ENCODE measurements around the gene GSTM4.

Gene GSTM4

GRCh38 chr1:109634292-109634691 lies 21.6 kb upstream of the GSTM4 start:
- Histone ChIP-seq H3K4me1 (ENCODE audit: low read depth, poor library complexity, severe bottlenecking) (peaks cover 24% of the 10 kb centered on the region), H3K4me3 (IDR thresholded peaks at IDR 0.05; ENCODE audit: insufficient read depth, low read depth, low read length) (no peak overlapping the region), H4K20me1 (ENCODE audit: insufficient read depth) (no peaks in the 10 kb centered on the region), H3K27me3 (ENCODE audit: insufficient read depth, low read depth) (no peaks in the 10 kb centered on the region), H3K27ac (no peak overlapping the region), H3K9ac (no peak overlapping the region), H2AFZ (ENCODE audit: low read depth) (no peak overlapping the region), H3K4me2 (no peak overlapping the region; the same call in 1 of the 2 replicates), H3K79me2 (ENCODE audit: insufficient read depth, low read depth) (no peaks in the 10 kb centered on the region), H3K36me3 (ENCODE audit: insufficient read depth) (peaks cover 12% of the 10 kb centered on the region; the same call in 1 of the 2 replicates)
- no peak for TF ChIP-seq CTCF (conservative IDR thresholded peaks at IDR 0.05; ENCODE audit: low read depth, low read length)

DNA sequence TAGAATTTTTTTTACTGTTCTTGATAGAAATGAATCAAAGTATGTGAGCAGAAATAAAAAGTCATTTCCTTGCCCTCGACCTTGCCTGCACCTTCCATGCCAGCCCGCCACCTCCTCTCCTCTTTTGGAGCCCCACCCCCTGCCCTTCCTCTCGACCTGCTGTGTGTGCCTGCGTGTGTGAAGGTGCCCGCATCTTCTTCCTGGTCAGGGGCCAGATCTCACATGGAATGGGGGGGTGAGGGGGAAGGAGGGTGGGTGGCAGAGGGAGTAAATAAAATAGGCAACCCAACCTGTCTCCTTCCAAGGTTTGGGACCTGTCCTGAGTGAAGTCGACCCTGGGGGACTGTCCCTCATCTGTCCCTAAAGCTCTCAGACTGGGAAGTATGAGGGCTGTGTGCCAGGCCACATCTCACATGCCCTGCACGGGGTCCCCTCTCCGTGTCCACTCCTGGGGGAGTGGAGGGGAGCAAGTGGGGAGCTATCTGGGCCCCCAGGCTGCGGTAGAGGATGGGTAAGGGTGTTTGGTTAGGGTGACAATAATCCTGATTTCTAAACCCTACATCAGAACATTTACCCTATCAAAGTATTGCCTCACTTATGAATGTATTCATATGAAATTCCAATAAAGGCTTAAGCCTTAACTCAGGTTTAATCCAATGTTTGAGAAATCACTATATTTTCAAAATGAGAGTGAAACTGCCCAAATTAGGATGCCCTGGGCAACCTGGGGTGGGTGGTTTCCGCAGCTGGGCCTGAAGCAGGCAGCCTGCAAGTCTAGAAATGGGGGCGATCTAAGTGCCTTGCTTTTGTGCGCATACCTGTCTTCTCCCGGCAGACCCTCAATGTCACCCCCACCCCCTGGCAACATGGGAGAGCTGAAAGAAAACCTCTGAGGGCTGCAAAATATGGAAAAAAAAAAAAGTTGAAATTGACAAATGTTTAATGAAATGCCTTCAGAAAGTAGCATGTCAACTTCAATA lies 20.8 kb upstream of the GSTM4 start:
- no peaks in the 10 kb centered on the region for H3K79me2 ChIP-seq (ENCODE audit: insufficient read depth, low read depth)
- H3K9ac ChIP-seq = no peak overlapping the region
- peak overlapping the region; percentile 19 for H3K4me2 ChIP-seq
- H3K27me3 ChIP-seq (ENCODE audit: insufficient read depth, low read depth) = no peaks in the 10 kb centered on the region
- H2AFZ ChIP-seq (ENCODE audit: low read depth) = no peak overlapping the region
- H4K20me1 ChIP-seq (ENCODE audit: insufficient read depth) = no peaks in the 10 kb centered on the region
- no peak overlapping the region for H3K4me3 ChIP-seq (IDR thresholded peaks at IDR 0.05; ENCODE audit: insufficient read depth, low read depth, low read length)
- peaks cover 27% of the 10 kb centered on the region for H3K4me1 ChIP-seq (ENCODE audit: low read depth, poor library complexity, severe bottlenecking)
- H3K36me3 ChIP-seq (ENCODE audit: insufficient read depth) = peaks cover 8% of the 10 kb centered on the region; the same call in 1 of the 2 replicates
- TF ChIP-seq CTCF (conservative IDR thresholded peaks at IDR 0.05; ENCODE audit: low read depth, low read length) = no peak
- H3K27ac ChIP-seq = no peak overlapping the region

- Histone ChIP-seq H3K9ac (no peak overlapping the region), H3K79me2 (ENCODE audit: insufficient read depth, low read depth) (no peaks in the 10 kb centered on the region), H2AFZ (ENCODE audit: low read depth) (no peak overlapping the region), H4K20me1 (ENCODE audit: insufficient read depth) (no peaks in the 10 kb centered on the region), H3K27me3 (ENCODE audit: insufficient read depth, low read depth) (no peaks in the 10 kb centered on the region), H3K27ac (no peak overlapping the region), H3K4me2 (peak overlapping the region; percentile 19; the same call in 1 of the 2 replicates), H3K36me3 (ENCODE audit: insufficient read depth) (peaks cover 7% of the 10 kb centered on the region; the same call in 1 of the 2 replicates), H3K4me1 (ENCODE audit: low read depth, poor library complexity, severe bottlenecking) (peaks cover 28% of the 10 kb centered on the region), H3K4me3 (IDR thresholded peaks at IDR 0.05; ENCODE audit: insufficient read depth, low read depth, low read length) (no peak overlapping the region)
- TF ChIP-seq CTCF (conservative IDR thresholded peaks at IDR 0.05; ENCODE audit: low read depth, low read length) = no peak
These were observed 20.1 kb upstream of the GSTM4 start for GRCh38 chr1:109635862-109636200.

GRCh38 chr1:109636201-109636952 lies 19.5 kb upstream of the GSTM4 start:
- H3K9ac ChIP-seq = no peak overlapping the region
- H3K4me3 ChIP-seq (IDR thresholded peaks at IDR 0.05; ENCODE audit: insufficient read depth, low read depth, low read length) = no peak overlapping the region
- peaks cover 28% of the 10 kb centered on the region for H3K4me1 ChIP-seq (ENCODE audit: low read depth, poor library complexity, severe bottlenecking)
- H3K79me2 ChIP-seq (ENCODE audit: insufficient read depth, low read depth) = no peaks in the 10 kb centered on the region
- no peaks in the 10 kb centered on the region for H3K27me3 ChIP-seq (ENCODE audit: insufficient read depth, low read depth)
- H3K27ac ChIP-seq = no peak overlapping the region
- TF ChIP-seq CTCF (conservative IDR thresholded peaks at IDR 0.05; ENCODE audit: low read depth, low read length) = no peak
- H3K4me2 ChIP-seq = no peak overlapping the region
- H2AFZ ChIP-seq (ENCODE audit: low read depth) = no peak overlapping the region
- peaks cover 2% of the 10 kb centered on the region; the same call in 1 of the 2 replicates for H3K36me3 ChIP-seq (ENCODE audit: insufficient read depth)
- H4K20me1 ChIP-seq (ENCODE audit: insufficient read depth) = no peaks in the 10 kb centered on the region
